ENCODE data around the gene C10orf53.

C10orf53 gene

GRCh38 chr10:49679480-49679893 is at the start of gene C10orf53:
Gene C10orf53 (plus strand): TSS chr10:49679651. CDS start chr10:49679698, 47 bp downstream.
- DNase-seq (ENCODE audit: low read depth in 1 of 2, low spot score in 1 of 2): no peak

GRCh38 chr10:49631975-49632374 is 47.5 kb upstream of the C10orf53 start:
- DNase-seq (ENCODE audit: low read depth in 1 of 2, low spot score in 1 of 2): no peak

GRCh38 chr10:49632406-49633317 is 46.8 kb upstream of the C10orf53 start:
- DNase-seq (ENCODE audit: low read depth in 1 of 2, low spot score in 1 of 2): no peak

GRCh38 chr10:49633327-49634068 is 46.0 kb upstream of the C10orf53 start:
- no peak for DNase-seq (ENCODE audit: low read depth in 1 of 2, low spot score in 1 of 2)

GRCh38 chr10:49634069-49634660 is 45.3 kb upstream of the C10orf53 start:
- DNase-seq (ENCODE audit: low read depth in 1 of 2, low spot score in 1 of 2): no peak

- DNase-seq (ENCODE audit: low read depth in 1 of 2, low spot score in 1 of 2): no peak
Measured at GRCh38 chr10:49642311-49642710, 37.1 kb upstream of the C10orf53 start.

- DNase-seq (ENCODE audit: low read depth in 1 of 2, low spot score in 1 of 2): no peak
Measured at GRCh38 chr10:49643241-49644034, 36.0 kb upstream of the C10orf53 start.

GRCh38 chr10:49644035-49644646 is 35.3 kb upstream of the C10orf53 start:
- DNase-seq (ENCODE audit: low read depth in 1 of 2, low spot score in 1 of 2): no peak

- DNase-seq (ENCODE audit: low read depth in 1 of 2, low spot score in 1 of 2): no peak
Measured at GRCh38 chr10:49645417-49645816, 34.0 kb upstream of the C10orf53 start.

GRCh38 chr10:49645871-49646870 is 33.3 kb upstream of the C10orf53 start:
- DNase-seq (ENCODE audit: low read depth in 1 of 2, low spot score in 1 of 2): no peak

GRCh38 chr10:49647554-49647953 is 31.9 kb upstream of the C10orf53 start:
- no peak for DNase-seq (ENCODE audit: low read depth in 1 of 2, low spot score in 1 of 2)

- DNase-seq (ENCODE audit: low read depth in 1 of 2, low spot score in 1 of 2): no peak
Measured at GRCh38 chr10:49647985-49648795, 31.3 kb upstream of the C10orf53 start.

- DNase-seq (ENCODE audit: low read depth in 1 of 2, low spot score in 1 of 2): no peak
Measured at GRCh38 chr10:49649294-49649693, 30.2 kb upstream of the C10orf53 start.

GRCh38 chr10:49649936-49650723 is 29.3 kb upstream of the C10orf53 start:
- DNase-seq (ENCODE audit: low read depth in 1 of 2, low spot score in 1 of 2): no peak

GRCh38 chr10:49650724-49651034 is 28.8 kb upstream of the C10orf53 start:
- DNase-seq (ENCODE audit: low read depth in 1 of 2, low spot score in 1 of 2): no peak

- DNase-seq (ENCODE audit: low read depth in 1 of 2, low spot score in 1 of 2): no peak
Measured at GRCh38 chr10:49651039-49651835, 28.2 kb upstream of the C10orf53 start.

- no peak for DNase-seq (ENCODE audit: low read depth in 1 of 2, low spot score in 1 of 2)
Measured at GRCh38 chr10:49651917-49652316, 27.5 kb upstream of the C10orf53 start.
